H1 (cell line): ENCODE data around the gene ABLIM1. TPM values are rescaled to one million over a fixed set of nuclear protein-coding genes. Genes with fewer than 3 reads are reported as not detected.

Source experiments
- CTCF ChIA-PET: fragments of 300-600 bp; sonication (Branson Sonifier 250); formaldehyde crosslinking; loops from one replicate; lab custom pipeline; 2021; ENCODE audit not compliant: partially characterized antibody; lab: Charles Lee
- POLR2A ChIA-PET: fragments of 300-600 bp; sonication (Branson Sonifier 250); formaldehyde crosslinking; loops from one replicate; lab custom pipeline; 2021; ENCODE audit warnings: inconsistent platforms; ENCODE audit not compliant: partially characterized antibody; lab: Charles Lee
- DNase-seq, 2 experiments: peaks; one replicate each; pipeline versions ENCODE4 v3.0.0 to v3.0.0-alpha.2; 2010 to 2022; ENCODE audit warnings: low spot score in 2 of 2, low read depth in 1 of 2, mixed read lengths in 1 of 2
- FAIRE-seq: peaks from 2 replicates; lab custom pipeline; 2011; peaks lifted over from hg19 to GRCh38; lab: Jason Lieb, UNC
- H2AFZ ChIP-seq: 2 replicates; pipeline ENCODE4 v1.8.1; 2012; ENCODE audit warnings: low read length, inconsistent platforms
- H2AK5ac ChIP-seq: 2 replicates; pipeline ENCODE4 v1.6.1; 2013; ENCODE audit warnings: low read depth, low read length
- H2BK120ac ChIP-seq: replicated peaks from 2 replicates; pipeline ENCODE3; 2013; ENCODE audit warnings: low read depth, low read length, inconsistent platforms
- H2BK12ac ChIP-seq: 2 replicates; pipeline ENCODE4 v1.6.1; 2013; ENCODE audit warnings: low read depth, low read length
- H2BK15ac ChIP-seq: 2 replicates; pipeline ENCODE4 v1.6.1; 2013; ENCODE audit warnings: low read length
- H2BK20ac ChIP-seq: 2 replicates; pipeline ENCODE4 v1.6.1; 2013; ENCODE audit warnings: low read length
- H2BK5ac ChIP-seq: 2 replicates; pipeline ENCODE4 v1.6.1; 2013; ENCODE audit warnings: low read depth, low read length
- H3K14ac ChIP-seq: 2 replicates; pipeline ENCODE4 v1.6.1; 2013; ENCODE audit warnings: inconsistent platforms; ENCODE audit not compliant: insufficient read length
- H3K18ac ChIP-seq: 2 replicates; pipeline ENCODE4 v1.6.1; 2013; ENCODE audit warnings: low read length; ENCODE audit errors: extremely low read depth
- H3K23ac ChIP-seq: 2 replicates; pipeline ENCODE4 v1.6.1; 2013; ENCODE audit warnings: inconsistent platforms; ENCODE audit not compliant: insufficient read length
- H3K23me2 ChIP-seq: 2 replicates; pipeline ENCODE4 v1.6.1; 2013; ENCODE audit warnings: low read depth, low read length
- H3K27ac ChIP-seq: 2 replicates; pipeline ENCODE4 v1.6.1; 2011; ENCODE audit warnings: low read depth, low read length, inconsistent platforms
- H3K27me3 ChIP-seq, 4 experiments: replicated peaks in 1 of 4; 1 replicate in 1 of 4; 2 replicates in 3 of 4; pipeline versions ENCODE4 v1.6.1 to v1.8.1; 2011 to 2013; ENCODE audit warnings: low read length in 3 of 4, mild to moderate bottlenecking in 3 of 4, inconsistent platforms in 2 of 4, mixed read lengths in 2 of 4, moderate library complexity in 1 of 4; ENCODE audit not compliant: control insufficient read depth in 3 of 4, insufficient read depth in 3 of 4; ENCODE audit errors: extremely low read depth in 1 of 4
- H3K36me3 ChIP-seq, 4 experiments: 2 replicates each; pipeline versions ENCODE4 v1.6.1 to v1.8.1; 2011 to 2013; ENCODE audit warnings: mild to moderate bottlenecking in 4 of 4, low read length in 3 of 4, moderate library complexity in 2 of 4, control low read depth in 1 of 4, inconsistent platforms in 1 of 4; ENCODE audit not compliant: insufficient read depth in 4 of 4, control insufficient read depth in 2 of 4
- H3K4ac ChIP-seq: replicated peaks from 2 replicates; pipeline ENCODE3; 2013; ENCODE audit warnings: low read length, low read depth, mixed read lengths, inconsistent platforms; ENCODE audit not compliant: insufficient read length
- H3K4me1 ChIP-seq, 4 experiments: replicated peaks in 1 of 4; 1 replicate in 1 of 4; 2 replicates in 3 of 4; pipeline versions ENCODE4 v1.6.1 to v1.8.1; 2011 to 2013; ENCODE audit warnings: low read length in 3 of 4, inconsistent platforms in 2 of 4, mixed read lengths in 1 of 4; ENCODE audit not compliant: insufficient read depth in 4 of 4, control insufficient read depth in 3 of 4
- H3K4me2 ChIP-seq, 2 experiments: 2 replicates each; pipeline versions ENCODE4 v1.6.1 to v1.8.1; 2011 to 2013; ENCODE audit warnings: low read depth in 2 of 2, low read length in 2 of 2, control low read depth in 1 of 2, inconsistent platforms in 1 of 2, mild to moderate bottlenecking in 1 of 2; ENCODE audit not compliant: insufficient read depth in 1 of 2
- H3K4me3 ChIP-seq, 4 experiments: fragments of 200-600, 300-600 bp in 1 of 4; sonication (generic), shearing (Covaris generic), sonication (Bioruptor Twin) in 1 of 4; 2 replicates each; pipeline versions ENCODE4 v1.5.1 to v1.8.1; 2011 to 2016; ENCODE audit warnings: low read length in 4 of 4, low read depth in 3 of 4, control low read depth in 2 of 4, inconsistent platforms in 2 of 4, mild to moderate bottlenecking in 2 of 4, mixed read lengths in 1 of 4, moderate library complexity in 1 of 4; ENCODE audit not compliant: insufficient read depth in 2 of 4; ENCODE audit errors: extremely low read depth in 1 of 4
- H3K56ac ChIP-seq: replicated peaks from 2 replicates; pipeline ENCODE3; 2013; ENCODE audit warnings: low read depth, mild to moderate bottlenecking, mixed read lengths, low read length, inconsistent platforms; ENCODE audit not compliant: insufficient read length
- H3K79me1 ChIP-seq: 2 replicates; pipeline ENCODE4 v1.6.1; 2013; ENCODE audit warnings: low read depth, low read length, control low read depth
- H3K79me2 ChIP-seq, 2 experiments: 2 replicates each; pipeline versions ENCODE4 v1.6.1 to v1.8.1; 2012 to 2013; ENCODE audit warnings: low read length in 2 of 2, mild to moderate bottlenecking in 2 of 2, inconsistent platforms in 1 of 2; ENCODE audit not compliant: insufficient read depth in 2 of 2, control insufficient read depth in 1 of 2
- H3K9ac ChIP-seq, 4 experiments: replicated peaks in 1 of 4; 1 replicate in 1 of 4; 2 replicates in 3 of 4; pipeline versions ENCODE4 v1.6.1 to v1.8.1; 2011 to 2013; ENCODE audit warnings: low read depth in 3 of 4, low read length in 3 of 4, control low read depth in 2 of 4, mild to moderate bottlenecking in 2 of 4, moderate library complexity in 2 of 4, inconsistent platforms in 1 of 4; ENCODE audit errors: extremely low read depth in 1 of 4
- H3K9me3 ChIP-seq, 2 experiments: 2 replicates each; pipeline versions ENCODE4 v1.6.1 to v1.8.1; 2012 to 2013; ENCODE audit warnings: mild to moderate bottlenecking in 2 of 2, moderate library complexity in 2 of 2, control low read depth in 1 of 2, inconsistent platforms in 1 of 2, low read depth in 1 of 2, low read length in 1 of 2, mixed read lengths in 1 of 2; ENCODE audit not compliant: insufficient read depth in 2 of 2
- H4K20me1 ChIP-seq, 2 experiments: replicated peaks in 1 of 2; 2 replicates each; pipeline versions ENCODE3 to v1.8.1; 2011 to 2013; ENCODE audit warnings: inconsistent platforms in 2 of 2, low read length in 2 of 2, mild to moderate bottlenecking in 1 of 2; ENCODE audit not compliant: insufficient read depth in 2 of 2, control insufficient read depth in 1 of 2
- H4K5ac ChIP-seq: 2 replicates; pipeline ENCODE4 v1.6.1; 2013; ENCODE audit warnings: low read length, low read depth, mixed read lengths, inconsistent platforms; ENCODE audit not compliant: insufficient read length
- H4K8ac ChIP-seq: 2 replicates; pipeline ENCODE4 v1.8.0; 2013; ENCODE audit warnings: mild to moderate bottlenecking, moderate library complexity, low read length, inconsistent platforms; ENCODE audit not compliant: insufficient read depth; ENCODE audit errors: extremely low read depth
- H4K91ac ChIP-seq: replicated peaks from 2 replicates; pipeline ENCODE3; 2013; ENCODE audit warnings: low read length, mixed read lengths, inconsistent platforms; ENCODE audit not compliant: insufficient read length
- CEBPB ChIP-seq: IDR thresholded peaks from 2 replicates; pipeline ENCODE4 v1.6.1; 2012; ENCODE audit warnings: low read depth, low read length
- CREB1 ChIP-seq: IDR thresholded peaks from 2 replicates; pipeline ENCODE4 v1.6.1; 2012; ENCODE audit warnings: inconsistent platforms
- NANOG ChIP-seq: IDR thresholded peaks from 2 replicates; pipeline ENCODE4 v1.6.1; 2011; ENCODE audit warnings: low read length, low read depth, mild to moderate bottlenecking, inconsistent platforms; ENCODE audit not compliant: insufficient read depth, poor library complexity, severe bottlenecking
- PHF8 ChIP-seq: fragments of 200-600 bp; sonication (generic); conservative IDR thresholded peaks from 2 replicates; pipeline ENCODE4 v1.7.1; 2012; ENCODE audit warnings: low read depth, mild to moderate bottlenecking, inconsistent platforms, low read length, moderate library complexity
- RFX5 ChIP-seq: IDR thresholded peaks from 2 replicates; pipeline ENCODE4 v1.6.1; 2011; ENCODE audit warnings: low read depth, low read length, improper control_type of control experiment, borderline replicate concordance
- RNF2 ChIP-seq: fragments of 200-900, 300-1000 bp; sonication (generic); IDR thresholded peaks from 2 replicates; pipeline ENCODE4 v1.7.1; 2016; ENCODE audit warnings: borderline replicate concordance, low read depth, mild to moderate bottlenecking, antibody characterized with exemption, low read length; ENCODE audit not compliant: poor library complexity, severe bottlenecking; ENCODE audit errors: missing control alignments
- SP4 ChIP-seq: IDR thresholded peaks from 2 replicates; pipeline ENCODE4 v1.6.1; 2012; ENCODE audit warnings: low read length, inconsistent platforms
- TCF12 ChIP-seq: IDR thresholded peaks from 2 replicates; pipeline ENCODE4 v1.6.1; 2011; ENCODE audit warnings: low read depth, mild to moderate bottlenecking, low read length
- ZNF274 ChIP-seq: IDR thresholded peaks from 2 replicates; pipeline ENCODE4 v1.7.0; 2012; ENCODE audit warnings: low read length, borderline replicate concordance; ENCODE audit errors: extremely low read depth
- WGBS, 2 experiments: shearing (Covaris generic) in 1 of 2; methylation state at CpG; one replicate each; pipeline versions ENCODE4 v1.1.6 to v1.1.7; 2013 to 2015; ENCODE audit warnings: low lambda C conversion rate in 2 of 2, mixed read lengths in 2 of 2, inconsistent platforms in 1 of 2, low coverage in 1 of 2, missing lambda C conversion rate in 1 of 2; ENCODE audit not compliant: insufficient replicate concordance in 2 of 2, insufficient coverage in 1 of 2, insufficient read length in 1 of 2; ENCODE audit errors: extremely low coverage in 1 of 2, missing lambda C conversion rate in 1 of 2; 5-methylcytosine and 5-hydroxymethylcytosine counted together
- polyA plus RNA-seq, 7 experiments: library from polyadenylated mRNA; depleted of rRNA in 3 of 7; stranded (reverse) in 5 of 7; unstranded in 2 of 7; fragments of >200 nt in 5 of 7; fragments of 200-250 nt in 2 of 7; gene quantifications; 1 replicate in 5 of 7; 2 replicates in 1 of 7; 4 replicates in 1 of 7; pipeline versions ENCODE4 v1.2.1 to v1.2.3, GENCODE V29; 2011 to 2013; ENCODE audit warnings: missing spikeins in 2 of 7, mixed read lengths in 2 of 7
- total RNA-seq: library from RNA; stranded (reverse); fragmentation: NEBNext Ultra II Directional; extraction: Animal tissue kit (Norgen Biotek cat#: 25700); gene quantifications from 2 replicates; pipeline ENCODE4 v1.2.1, GENCODE V29; 2021

ABLIM1 gene
- total and polyA plus RNA-seq, 2 of the 8 experiments (the other 6 are each of a cell fraction or from before 2014, with no cell fraction given), result 51.2 to 51.7 TPM

DNA sequence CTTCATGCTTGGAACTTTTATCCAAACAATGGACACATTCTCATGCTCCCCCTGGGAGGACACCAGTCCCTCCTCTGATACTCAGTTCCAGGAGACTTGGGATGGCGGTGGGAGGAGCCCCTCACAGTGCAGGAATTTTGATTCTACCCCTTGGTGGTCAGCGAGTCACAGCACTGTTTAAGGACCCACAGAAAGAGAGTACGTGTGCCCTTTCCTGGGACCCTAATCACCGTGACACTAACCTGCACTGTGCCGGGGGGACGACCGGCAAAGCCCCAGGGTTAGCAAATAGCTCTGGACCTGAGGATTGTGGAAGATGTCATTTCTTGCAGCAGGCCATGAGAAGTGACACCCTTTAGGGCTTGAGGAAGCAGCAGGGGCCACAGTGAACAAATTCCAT lies 264.2 kb downstream of the ABLIM1 start:
- WGBS, 2 experiments, result 87% methylated on average over 7 of the region's 7 CpGs; no CpG with 5 or more reads in 1 of the 2 experiments
- Histone ChIP-seq H2AK5ac (no peak overlapping the region), H3K4me3 (no peak overlapping the region), H4K20me1 (no peaks in the 10 kb centered on the region), H3K4me2 (no peak overlapping the region), H3K79me1 (no peaks in the 10 kb centered on the region), H4K5ac (no peak overlapping the region), H3K9me3 (no peaks in the 10 kb centered on the region), H4K8ac (no peak overlapping the region), H2AFZ (no peak overlapping the region; the same call in 1 of the 2 replicates), H2BK20ac (no peak overlapping the region), H3K4ac (no peak overlapping the region), H3K27me3 (no peaks in the 10 kb centered on the region; a peak in 2 of 7 replicates), H3K23ac (no peak overlapping the region), H4K91ac (no peak overlapping the region)
- no peak for DNase-seq
- POLR2A ChIA-PET, result no interaction called here
- TF ChIP-seq TCF12 (no peak), ZNF274 (no peak), SP4 (no peak), RNF2 (no peak), RFX5 (no peak), PHF8 (no peak), NANOG (no peak), CEBPB (no peak), CREB1 (no peak)
- TF ChIP-seq, all 59 proteins: peak for 0
- Histone ChIP-seq H2BK12ac (no peak overlapping the region), H2BK15ac (no peak overlapping the region), H2BK120ac (no peak overlapping the region), H2BK5ac (no peak overlapping the region), H3K23me2 (no peaks in the 10 kb centered on the region), H3K18ac (no peak overlapping the region), H3K14ac (no peak overlapping the region), H3K4me1 (peaks cover 0 to 10% (median 4%) of the 10 kb centered on the region in 4 experiments; a peak in 4 of 7 replicates), H3K56ac (no peak overlapping the region), H3K27ac (no peak overlapping the region), H3K9ac (no peak overlapping the region), H3K36me3 (no peaks in the 10 kb centered on the region), H3K79me2 (no peaks in the 10 kb centered on the region)
- FAIRE-seq, result no peak
- CTCF ChIA-PET, result interaction anchor here (0.6 to 11.5 kb wide), 5 partner anchors 22 to 298 kb away, joined by 3 to 209 read pairs (median 5); no protein-coding TSS in a partner anchor
